MCF 10A (cell line): ENCODE results near the gene KIAA0825. TPM values are rescaled to one million over a fixed set of nuclear protein-coding genes. Genes with fewer than 3 reads are reported as not detected.

ENCODE experiments used
- BruUV-seq: library from RNA; stranded (reverse); fragments of 400-500 nt; replicated peaks from 2 replicates; lab custom pipeline; 2021; lab: Mats Ljungman, UMichigan
- CTCF ChIA-PET: fragments of 300-600 bp; sonication (Branson Sonifier 250); formaldehyde crosslinking; extraction: SDS; loops from one replicate; lab custom pipeline; 2021; ENCODE audit warnings: antibody characterized with exemption, inconsistent platforms; lab: Yijun Ruan, JAX
- POLR2A ChIA-PET: fragments of 300-600, 350-650 bp; sonication (Branson Sonifier 250); formaldehyde crosslinking; extraction: SDS; loops from one replicate; lab custom pipeline; 2020; ENCODE audit warnings: antibody characterized with exemption, inconsistent platforms; lab: Yijun Ruan, JAX
- DNase-seq: peaks from one replicate; pipeline ENCODE4 v3.0.0-alpha.2; 2018; ENCODE audit not compliant: unreplicated experiment
- H3K27ac Mint-ChIP-seq: one replicate; pipeline ENCODE4 v1.8.0; 2022; ENCODE audit warnings: mild to moderate bottlenecking, low read depth, mixed read lengths; ENCODE audit not compliant: unreplicated experiment
- H3K27me3 Mint-ChIP-seq: one replicate; pipeline ENCODE4 v1.8.0; 2022; ENCODE audit warnings: mixed read lengths; ENCODE audit not compliant: insufficient read depth, unreplicated experiment
- H3K36me3 Mint-ChIP-seq: one replicate; pipeline ENCODE4 v1.8.0; 2022; ENCODE audit warnings: mild to moderate bottlenecking, moderate library complexity, mixed read lengths; ENCODE audit not compliant: insufficient read depth, unreplicated experiment
- H3K4me1 Mint-ChIP-seq: one replicate; pipeline ENCODE4 v1.8.0; 2022; ENCODE audit warnings: mixed read lengths; ENCODE audit not compliant: insufficient read depth, unreplicated experiment
- H3K4me3 Mint-ChIP-seq: one replicate; pipeline ENCODE4 v1.8.0; 2022; ENCODE audit warnings: mild to moderate bottlenecking, moderate library complexity, mixed read lengths; ENCODE audit not compliant: unreplicated experiment
- H3K9me3 Mint-ChIP-seq: one replicate; pipeline ENCODE4 v1.8.0; 2022; ENCODE audit warnings: mixed read lengths; ENCODE audit not compliant: unreplicated experiment
- CTCF ChIP-seq: fragments of 200-600 bp; IDR thresholded peaks from one replicate; pipeline ENCODE4 v1.8.0; 2022; ENCODE audit warnings: antibody characterized with exemption, mild to moderate bottlenecking; ENCODE audit not compliant: unreplicated experiment
- intact Hi-C: fragments of 100-400 bp; cut with micrococcal nuclease; formaldehyde crosslinking; loops from 2 replicates; pipeline ENCODE4 v1.14.1; 2022
- total RNA-seq: library from RNA; stranded (reverse); gene quantifications from 2 replicates; pipeline ENCODE4 v1.2.3, GENCODE V29; 2022

Gene KIAA0825
- total RNA-seq, 1 experiment from 2014 or later, result 2.1 TPM

GRCh38 chr5:94422812-94423211, 195.6 kb downstream of the KIAA0825 start:
- ChIA-PET POLR2A (no interaction called here), CTCF (interaction anchor here (1.2 kb wide), 1 partner anchor 17 kb away, joined by 3 read pairs; no protein-coding TSS in a partner anchor)
- intact Hi-C loops, result no loop called here
- BruUV-seq, result no TSS peak
- no peak for TF ChIP-seq CTCF
- Mint-ChIP-seq H3K27me3 (no peaks in the 10 kb centered on the region), H3K27ac (peak overlapping the region; percentile 91), H3K36me3 (peaks cover 13% of the 10 kb centered on the region), H3K9me3 (peaks cover 3% of the 10 kb centered on the region), H3K4me3 (peak overlapping the region; percentile 11), H3K4me1 (peaks cover 25% of the 10 kb centered on the region)
- DNase-seq, result peak; percentile 93

- H3K27me3 Mint-ChIP-seq, result no peaks in the 10 kb centered on the region
- POLR2A ChIA-PET, result no interaction called here
- no peak for TF ChIP-seq CTCF
Measured at GRCh38 chr5:94420885-94421284, 197.5 kb downstream of the KIAA0825 start.

GRCh38 chr5:94415798-94416197, 202.6 kb downstream of the KIAA0825 start:
- Mint-ChIP-seq H3K9me3 (no peaks in the 10 kb centered on the region), H3K27me3 (no peaks in the 10 kb centered on the region), H3K27ac (no peak overlapping the region), H3K36me3 (no peaks in the 10 kb centered on the region), H3K4me1 (no peaks in the 10 kb centered on the region), H3K4me3 (no peak overlapping the region)
- intact Hi-C loops, result no loop called here
- ChIA-PET POLR2A (no interaction called here), CTCF (no interaction called here)
- no peak for TF ChIP-seq CTCF
- no TSS peak for BruUV-seq
- DNase-seq, result no peak

More at GRCh38 chr5:94420885-94421284, 197.5 kb downstream of the KIAA0825 start:
- H3K36me3 Mint-ChIP-seq, result peaks cover 13% of the 10 kb centered on the region
- DNase-seq, result no peak
- no peak overlapping the region for H3K27ac Mint-ChIP-seq
- CTCF ChIA-PET, result interaction anchor here (0.7 kb wide), 1 partner anchor 73 kb away, joined by 3 read pairs; no protein-coding TSS in a partner anchor
- BruUV-seq, result no TSS peak
- peaks cover 25% of the 10 kb centered on the region for H3K4me1 Mint-ChIP-seq
- no peak overlapping the region for H3K4me3 Mint-ChIP-seq
- intact Hi-C loops, result no loop called here
- H3K9me3 Mint-ChIP-seq, result no peaks in the 10 kb centered on the region

- BruUV-seq, result no TSS peak
- Mint-ChIP-seq H3K4me1 (peaks cover 7% of the 10 kb centered on the region), H3K27ac (no peak overlapping the region), H3K27me3 (no peaks in the 10 kb centered on the region), H3K4me3 (no peak overlapping the region), H3K9me3 (no peaks in the 10 kb centered on the region), H3K36me3 (no peaks in the 10 kb centered on the region)
- DNase-seq, result no peak
- ChIA-PET POLR2A (interaction anchor here (0.5 kb wide), 1 partner anchor 194 kb away, joined by 3 read pairs; no protein-coding TSS in a partner anchor), CTCF (interaction anchor here (0.5 to 0.6 kb wide), 2 partner anchors 852 to 1015 kb away, joined by 4 read pairs; no protein-coding TSS in a partner anchor)
- TF ChIP-seq CTCF, result no peak
- intact Hi-C loops, result no loop called here
Measured at GRCh38 chr5:94409440-94409839, 209.0 kb downstream of the KIAA0825 start.
